GM20431 (cell line): Measurements from ENCODE around the gene WDPCP.
"Not testable (repeated sequence)": the region's sequence is repeated elsewhere in the genome, so short reads cannot be mapped to it uniquely, and the experiment has no call there.

ENCODE experiments used
- in situ Hi-C: fragments of 300-500 bp; cut with MseI, MboI; formaldehyde crosslinking; loops from one replicate; pipeline ENCODE4 v1.15.0; 2020; ENCODE audit warnings: low sequenced_read_pairs; ENCODE audit not compliant: unreplicated experiment

The WDPCP gene

DNA sequence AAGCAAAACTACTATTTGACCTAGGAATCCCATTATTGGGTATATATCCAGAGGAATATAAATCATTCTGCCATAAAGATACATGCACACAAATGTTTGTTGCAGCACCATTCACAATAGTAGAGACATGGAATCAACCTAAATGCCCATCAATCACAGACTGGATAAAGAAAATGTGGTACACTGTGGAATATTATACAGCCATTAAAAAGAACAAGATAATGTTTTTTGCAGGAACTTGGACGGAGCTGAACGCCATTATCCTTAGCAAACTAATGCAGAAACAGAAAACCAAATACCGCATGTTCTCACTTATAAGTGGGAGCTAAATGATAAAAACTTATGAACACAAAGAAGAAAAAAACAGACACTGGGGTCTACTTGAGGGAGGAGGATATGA, 185.4 kb downstream of the WDPCP start:
- in situ Hi-C loops: not testable (repeated sequence)

DNA sequence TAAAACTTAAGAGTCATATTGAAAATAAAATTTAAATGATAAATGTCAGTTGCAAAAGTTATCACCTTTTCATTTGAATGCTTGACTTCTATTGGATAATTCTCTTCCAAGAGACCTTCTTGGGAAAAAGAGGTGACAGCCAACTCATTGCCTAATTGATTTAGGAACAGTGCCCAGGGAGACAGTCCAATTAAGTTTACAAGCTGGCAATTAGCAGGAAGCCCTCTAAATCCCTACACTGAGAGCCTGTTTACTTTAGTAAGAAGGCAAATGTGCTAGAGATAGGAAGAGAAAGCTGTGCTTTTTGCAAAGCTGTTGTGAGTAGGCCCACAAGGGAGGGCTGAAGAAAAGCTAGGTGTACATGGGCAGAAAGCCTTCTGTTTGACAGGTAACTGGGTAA, 189.1 kb downstream of the WDPCP start:
- in situ Hi-C loops: no loop called here

- in situ Hi-C loops: no loop called here
Observed at GRCh38 chr2:63379451-63379850, 208.8 kb downstream of the WDPCP start.

DNA sequence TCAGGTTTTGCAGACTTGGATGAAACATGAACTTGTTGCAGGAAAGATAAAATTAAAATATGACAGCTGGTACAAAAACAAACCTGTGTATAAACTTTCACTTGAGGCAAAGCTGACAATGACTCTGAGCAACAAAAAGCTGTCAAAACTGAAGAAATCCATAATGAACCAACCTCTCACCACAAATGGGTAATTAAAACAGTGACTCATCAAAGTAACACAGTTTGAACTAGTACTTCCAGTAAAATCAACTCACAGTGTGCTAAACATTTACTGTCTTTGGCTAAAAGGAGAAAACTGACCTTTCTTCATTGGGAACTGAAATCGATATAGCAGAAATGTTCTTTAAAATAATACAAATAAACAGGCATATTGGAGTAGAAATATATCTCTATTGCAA, 209.7 kb downstream of the WDPCP start:
- in situ Hi-C loops: no loop called here

DNA sequence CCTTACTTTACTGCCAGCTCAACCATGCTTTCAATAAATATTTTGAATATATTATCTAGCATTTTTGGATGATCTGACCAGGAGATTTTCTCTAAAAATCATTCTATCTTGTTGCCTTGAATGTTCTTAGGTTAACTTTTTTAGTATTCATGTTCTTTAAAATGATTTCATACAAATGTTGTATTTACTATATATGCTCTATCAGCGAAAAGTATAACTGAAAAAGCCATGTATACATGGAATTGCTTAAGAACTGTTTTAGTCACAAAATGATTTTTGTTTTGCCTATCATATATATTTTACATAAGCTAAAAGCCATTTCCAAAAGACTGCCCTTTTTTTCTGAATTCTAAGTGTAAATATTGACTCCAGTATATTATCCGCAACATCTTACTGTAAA, 213.9 kb downstream of the WDPCP start:
- in situ Hi-C loops: no loop called here

GRCh38 chr2:63372549-63372948, 215.7 kb downstream of the WDPCP start:
- in situ Hi-C loops: no loop called here

- in situ Hi-C loops: no loop called here
Observed at GRCh38 chr2:63369146-63369545, 219.1 kb downstream of the WDPCP start.

- in situ Hi-C loops: no loop called here
Observed at GRCh38 chr2:63364866-63365265, 223.4 kb downstream of the WDPCP start.

GRCh38 chr2:63357722-63358121, 230.6 kb downstream of the WDPCP start:
- in situ Hi-C loops: not testable (repeated sequence)

DNA sequence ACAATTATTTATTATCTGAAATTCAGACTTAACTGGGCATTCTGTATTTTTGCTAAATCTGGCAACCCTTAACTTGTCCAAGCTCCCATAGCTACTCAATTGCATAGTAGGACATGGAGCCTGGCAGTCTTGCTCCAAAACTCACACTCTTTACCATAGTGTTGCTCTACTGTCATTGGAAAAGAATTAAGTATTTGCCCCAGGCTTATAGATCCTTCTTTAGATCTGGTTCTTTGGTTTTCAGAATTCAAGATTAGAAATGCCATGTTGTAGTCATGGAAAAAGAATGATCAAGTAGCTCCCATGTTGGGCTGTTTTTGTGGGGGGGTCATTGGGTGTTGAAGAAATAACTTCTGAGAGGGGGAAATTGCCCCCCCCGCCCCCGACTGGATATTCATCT, 240.9 kb downstream of the WDPCP start:
- in situ Hi-C loops: no loop called here

DNA sequence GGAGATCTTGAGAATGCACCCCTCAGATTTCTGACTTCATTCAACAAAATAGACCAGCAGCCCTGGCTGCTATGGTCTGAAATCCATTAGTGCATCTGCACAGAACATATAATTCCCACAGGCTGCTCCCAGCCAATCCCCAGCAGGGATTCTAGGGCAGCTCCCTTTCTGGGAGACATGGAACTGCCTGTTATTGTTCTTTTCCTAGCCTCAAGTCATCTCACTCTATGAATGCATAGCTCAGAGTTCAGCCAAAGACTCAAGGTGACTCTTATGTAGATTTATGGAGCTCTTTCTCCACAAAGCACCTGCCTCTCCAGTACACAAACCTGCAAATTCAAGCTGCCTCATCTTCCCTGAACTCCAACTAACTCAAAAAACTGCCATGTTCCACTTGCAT, 241.9 kb downstream of the WDPCP start:
- in situ Hi-C loops: no loop called here

DNA sequence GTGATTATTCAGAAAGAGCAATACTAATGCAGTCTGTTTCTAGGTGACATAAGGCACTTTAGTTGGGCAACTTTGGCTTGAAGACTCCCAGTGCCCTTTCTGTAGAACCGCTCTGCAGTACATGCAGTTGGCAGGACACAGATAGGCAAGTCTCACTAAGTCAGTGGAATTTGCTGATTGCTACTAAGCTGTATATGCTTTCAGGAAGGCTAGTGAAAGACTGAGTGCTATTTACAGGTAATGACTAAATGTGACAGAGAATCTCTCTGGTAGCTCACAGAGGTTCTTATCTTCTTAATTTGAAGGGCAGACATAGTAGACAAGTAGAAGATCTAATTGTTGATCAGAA, 243.0 kb downstream of the WDPCP start:
- in situ Hi-C loops: no loop called here

DNA sequence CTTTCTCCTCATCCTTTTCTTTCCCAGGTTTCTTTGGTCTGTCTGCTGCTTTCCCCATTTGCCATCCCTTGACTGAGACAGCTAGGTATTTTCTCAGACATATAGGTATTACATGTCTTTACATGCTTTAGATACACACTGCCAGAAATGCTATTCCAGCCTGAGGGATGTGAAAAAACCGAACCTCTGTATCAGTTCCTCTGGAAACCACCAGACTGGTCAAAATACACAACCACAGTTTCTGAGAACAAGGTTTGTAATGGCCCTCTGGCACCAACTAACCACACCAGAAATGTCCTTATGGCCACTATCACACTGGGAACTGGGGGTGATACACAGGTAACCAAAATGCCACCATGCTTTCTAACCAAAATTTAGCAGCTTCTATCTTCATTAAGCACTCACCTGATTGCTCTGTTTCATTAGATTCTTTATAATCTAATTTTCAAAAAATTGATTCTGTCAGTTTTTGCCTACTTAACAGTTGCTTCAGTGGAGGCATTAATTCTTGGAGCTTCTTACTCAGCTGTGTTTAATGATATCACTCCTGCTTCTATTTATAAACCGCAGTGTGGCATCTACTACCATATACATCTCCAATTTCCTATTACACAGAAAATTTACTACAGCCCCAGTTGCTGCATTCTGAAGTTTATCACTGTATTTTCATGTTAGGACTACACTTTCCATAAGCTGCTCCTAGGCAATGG, 243.5 kb downstream of the WDPCP start:
- in situ Hi-C loops: no loop called here

DNA sequence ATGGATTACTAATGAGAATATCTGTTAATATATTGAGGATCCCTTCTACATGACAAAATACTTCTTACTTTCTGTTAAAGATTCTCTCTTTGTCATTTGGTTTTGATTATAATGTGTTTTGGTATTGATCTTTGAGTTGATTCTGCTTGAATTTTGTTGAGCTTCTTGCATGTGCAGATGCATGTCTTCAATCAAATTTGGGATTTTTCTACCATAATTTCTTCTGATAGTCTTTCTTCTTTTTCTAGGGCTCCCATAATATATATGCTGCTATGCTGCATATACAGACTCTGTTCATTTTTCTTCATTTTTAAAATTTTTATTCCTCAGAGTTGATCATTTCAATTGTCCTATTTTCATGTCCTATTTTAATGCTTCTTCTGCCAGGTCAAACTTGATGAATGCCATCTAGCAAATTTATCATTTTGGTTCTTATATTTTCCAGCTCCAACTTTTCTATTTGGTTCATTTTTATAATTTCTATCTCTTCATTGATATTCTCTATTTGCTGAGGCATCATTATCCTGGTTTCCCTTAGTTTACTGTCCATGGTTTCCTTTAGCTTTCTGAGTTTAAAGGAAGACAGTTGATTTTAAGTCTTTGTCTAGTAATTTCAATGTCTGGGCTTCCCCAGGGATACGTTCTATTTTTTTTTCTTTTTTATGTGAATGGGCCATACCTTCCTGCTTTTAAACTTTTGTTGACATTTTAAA, 244.7 kb downstream of the WDPCP start:
- in situ Hi-C loops: no loop called here

- in situ Hi-C loops: no loop called here
Observed at GRCh38 chr2:63340443-63340842, 247.8 kb downstream of the WDPCP start.

- in situ Hi-C loops: no loop called here
Observed at GRCh38 chr2:63334910-63335309, 253.4 kb downstream of the WDPCP start.

DNA sequence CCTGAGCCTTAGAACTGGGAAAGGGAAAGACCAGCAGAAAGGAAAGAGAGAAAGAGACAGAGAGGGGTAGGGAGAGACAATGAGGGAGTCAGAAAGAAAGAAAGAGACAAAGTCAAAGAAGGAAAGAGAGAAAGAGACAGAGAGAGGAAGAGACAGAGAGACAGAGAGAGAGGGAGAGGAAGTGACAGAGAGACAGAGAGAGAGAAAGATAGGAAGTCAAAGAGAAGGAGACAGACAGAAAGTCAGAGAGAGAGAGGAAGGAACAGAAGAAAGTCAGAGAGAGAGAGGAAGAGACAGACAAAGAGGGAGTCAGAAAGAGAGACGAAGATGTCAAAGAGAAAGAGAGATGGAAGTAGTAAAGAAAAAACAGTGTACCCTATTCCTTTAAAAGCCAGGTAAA, 261.8 kb downstream of the WDPCP start:
- in situ Hi-C loops: no loop called here

DNA sequence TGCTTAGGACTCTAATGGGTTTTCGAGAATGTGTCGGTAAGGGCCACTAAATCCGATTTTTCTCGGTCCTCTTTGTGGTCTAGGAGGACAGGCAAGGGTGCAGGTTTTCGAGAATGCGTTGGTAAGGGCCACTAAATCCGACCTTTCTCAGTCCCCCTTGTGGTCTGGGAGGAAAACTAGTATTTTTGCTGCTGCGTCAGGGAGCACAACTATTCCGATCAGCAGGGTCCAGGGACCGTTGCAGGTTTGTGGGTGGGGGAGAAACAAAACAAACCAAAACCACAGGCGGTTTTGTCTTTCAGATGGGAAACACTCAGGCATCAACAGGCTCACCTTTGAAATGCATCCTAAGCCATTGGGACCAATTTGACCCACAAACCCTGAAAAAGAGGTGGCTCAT, 264.6 kb downstream of the WDPCP start:
- in situ Hi-C loops: not testable (repeated sequence)

DNA sequence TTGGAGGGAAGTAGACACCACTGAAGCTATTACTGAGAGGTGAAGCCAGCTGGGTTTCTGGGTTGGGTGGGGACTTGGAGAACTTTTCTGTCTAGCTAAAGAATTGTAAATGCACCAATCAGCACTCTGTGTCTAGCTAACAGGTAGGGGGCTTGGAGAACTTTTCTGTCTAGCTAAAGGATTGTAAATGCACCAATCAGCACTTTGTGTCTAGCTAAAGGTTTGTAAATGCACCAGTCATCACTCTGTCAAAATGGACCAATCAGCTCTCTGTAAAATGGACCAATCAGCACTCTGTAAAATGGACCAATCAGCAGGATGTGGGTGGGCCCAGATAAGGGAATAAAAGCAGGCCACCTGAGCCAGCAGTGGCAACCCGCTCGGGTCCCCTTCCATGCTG, 266.3 kb downstream of the WDPCP start:
- in situ Hi-C loops: not testable (repeated sequence)

GRCh38 chr2:63320669-63321068, 267.6 kb downstream of the WDPCP start:
- in situ Hi-C loops: no loop called here

- in situ Hi-C loops: no loop called here
Observed at GRCh38 chr2:63310614-63311013, 277.7 kb downstream of the WDPCP start.

GRCh38 chr2:63301481-63301880, 286.8 kb downstream of the WDPCP start:
- in situ Hi-C loops: no loop called here
